ENCODE results near the gene CDCA4. TPM values are rescaled to one million over a fixed set of nuclear protein-coding genes. Genes with fewer than 3 reads are reported as not detected.

Gene CDCA4
- total and polyA plus RNA-seq, 2 donors (not counting 1 experiment from before 2014, with no cell fraction given), result 6.3 to 11.7 TPM

GRCh38 chr14:105047283-105048016, 26.6 kb upstream of the CDCA4 start:
- H3K36me3 ChIP-seq (replicated peaks in 1 of 2; ENCODE audit: control extremely low read depth in 1 of 2, control insufficient read depth in 1 of 2, extremely low read depth in 1 of 2, insufficient read depth in 2 of 2, low read length in 1 of 2), result peaks cover 0 to 30% of the 10 kb centered on the region in 2 experiments
- 87% methylated on average over 18 of the region's 24 CpGs for WGBS (ENCODE audit: insufficient coverage)
- H3K4me1 ChIP-seq (ENCODE audit: control insufficient read depth in 2 of 2, insufficient read depth in 2 of 2, low read length in 2 of 2), result peaks cover 5 to 18% of the 10 kb centered on the region in 2 donors
- ATAC-seq (ENCODE audit: low read depth), result no peak
- peaks cover 7% of the 10 kb centered on the region for H3K79me2 ChIP-seq (ENCODE audit: control insufficient read depth, insufficient read depth, low read length)
- intact Hi-C loops (cut with micrococcal nuclease), result no loop called here
- H3K9me3 ChIP-seq (ENCODE audit: control extremely low read depth in 1 of 3, control insufficient read depth in 2 of 3, insufficient read depth in 1 of 3, low read length in 2 of 3), result peaks cover 0 to 3% (median 0%) of the 10 kb centered on the region in 3 donors
- no peak overlapping the region for H3K27ac ChIP-seq (ENCODE audit: low read length in 2 of 2)
- TF ChIP-seq CTCF (IDR thresholded peaks at IDR 0.05) (no peak), EZH2 (IDR thresholded peaks at IDR 0.05; ENCODE audit: borderline replicate concordance, insufficient read depth, low read depth, low read length, poor library complexity, severe bottlenecking) (no peak)
- no peak overlapping the region for H2AFZ ChIP-seq (ENCODE audit: insufficient read depth, low read depth, low read length, poor library complexity, severe bottlenecking)
- Mint-ChIP-seq H3K27me3 (no peaks in the 10 kb centered on the region), H3K27ac (peak overlapping the region; percentile 32), H3K4me3 (no peak overlapping the region), H3K4me1 (peaks cover 10% of the 10 kb centered on the region), H3K9me3 (ENCODE audit: insufficient read depth) (no peaks in the 10 kb centered on the region)
- H3K4me2 ChIP-seq (replicated peaks; ENCODE audit: low read depth, low read length, poor library complexity, severe bottlenecking), result no peak overlapping the region
- DNase-seq, result peak; percentile 45
- H3K4me3 ChIP-seq (ENCODE audit: control extremely low read depth in 1 of 5, extremely low read depth in 1 of 5, insufficient read depth in 1 of 5, low read depth in 2 of 5, low read length in 4 of 5), result no peak overlapping the region
- no peak overlapping the region for H3K9ac ChIP-seq (ENCODE audit: low read length)
- ChIA-PET CTCF (interaction anchor here (1.0 to 9.8 kb wide), 8 partner anchors 9 to 279 kb away, joined by 3 to 132 read pairs (median 7); partner anchors contain the start of gene GPR132), POLR2A (interaction anchor here (0.6 kb wide), 1 partner anchor 402 kb away, joined by 3 read pairs; no protein-coding TSS in a partner anchor)
- H4K20me1 ChIP-seq (ENCODE audit: control insufficient read depth, insufficient read depth, low read length, poor library complexity, severe bottlenecking), result peaks cover 48% of the 10 kb centered on the region
- H3K27me3 ChIP-seq (replicated peaks in 1 of 4; ENCODE audit: control extremely low read depth in 1 of 4, control insufficient read depth in 3 of 4, insufficient read depth in 4 of 4, low read length in 3 of 4), result peaks cover 0 to 8% (median 0%) of the 10 kb centered on the region in 4 experiments

DNA sequence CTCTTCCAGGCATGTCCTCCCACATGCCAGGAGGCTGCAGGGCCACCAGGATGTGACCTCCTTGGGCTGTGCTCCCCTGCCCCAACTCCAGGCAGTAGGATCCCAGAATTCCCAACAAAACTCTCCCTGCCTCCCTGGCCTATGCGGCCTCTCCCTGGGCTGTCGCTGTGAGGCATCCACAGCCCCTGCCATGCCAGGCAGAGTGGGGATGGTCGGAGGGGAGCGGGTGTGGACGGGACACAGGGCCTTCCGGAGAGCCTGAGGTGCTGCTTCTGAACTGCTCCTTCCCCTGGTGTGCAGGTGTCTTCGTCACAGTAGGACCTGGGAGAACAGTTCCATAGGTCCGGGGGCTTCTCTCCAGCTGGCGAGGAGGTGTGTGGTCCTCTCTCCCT, 26.0 kb upstream of the CDCA4 start:
- ATAC-seq (ENCODE audit: low read depth), result no peak
- H3K4me1 Mint-ChIP-seq, result peaks cover 10% of the 10 kb centered on the region
- intact Hi-C loops (cut with micrococcal nuclease), result no loop called here
- no peak overlapping the region for H2AFZ ChIP-seq (ENCODE audit: insufficient read depth, low read depth, low read length, poor library complexity, severe bottlenecking)
- H3K9me3 ChIP-seq (ENCODE audit: control extremely low read depth in 1 of 3, control insufficient read depth in 2 of 3, insufficient read depth in 1 of 3, low read length in 2 of 3), result peaks cover 0 to 3% (median 0%) of the 10 kb centered on the region in 3 donors
- H3K9ac ChIP-seq (ENCODE audit: low read length), result no peak overlapping the region
- H3K27me3 Mint-ChIP-seq, result no peaks in the 10 kb centered on the region
- TF ChIP-seq EZH2 (IDR thresholded peaks at IDR 0.05; ENCODE audit: borderline replicate concordance, insufficient read depth, low read depth, low read length, poor library complexity, severe bottlenecking) (no peak), CTCF (IDR thresholded peaks at IDR 0.05) (no peak)
- WGBS (ENCODE audit: insufficient coverage), result 93% methylated on average over 9 of the region's 9 CpGs
- H3K4me1 ChIP-seq (ENCODE audit: control insufficient read depth in 2 of 2, insufficient read depth in 2 of 2, low read length in 2 of 2), result peaks cover 5 to 18% of the 10 kb centered on the region in 2 donors
- peaks cover 7% of the 10 kb centered on the region for H3K79me2 ChIP-seq (ENCODE audit: control insufficient read depth, insufficient read depth, low read length)
- peaks cover 0 to 28% of the 10 kb centered on the region in 2 experiments for H3K36me3 ChIP-seq (replicated peaks in 1 of 2; ENCODE audit: control extremely low read depth in 1 of 2, control insufficient read depth in 1 of 2, extremely low read depth in 1 of 2, insufficient read depth in 2 of 2, low read length in 1 of 2)
- H3K27ac Mint-ChIP-seq, result no peak overlapping the region
- H3K4me3 ChIP-seq (ENCODE audit: control extremely low read depth in 1 of 5, extremely low read depth in 1 of 5, insufficient read depth in 1 of 5, low read depth in 2 of 5, low read length in 4 of 5), result no peak overlapping the region
- H3K4me2 ChIP-seq (replicated peaks; ENCODE audit: low read depth, low read length, poor library complexity, severe bottlenecking), result no peak overlapping the region
- POLR2A ChIA-PET, result interaction anchor here (0.6 to 1.8 kb wide), 5 partner anchors 15 to 401 kb away, joined by 3 to 7 read pairs (median 4); partner anchors contain the start of gene CLBA1
- DNase-seq, result peak; percentile 35
- no peak overlapping the region for H3K4me3 Mint-ChIP-seq
- CTCF ChIA-PET, result interaction anchor here (0.7 to 9.8 kb wide), 20 partner anchors 11 to 380 kb away, joined by 3 to 132 read pairs (median 10); partner anchors contain the start of genes CDCA4, CLBA1, GPR132 and PLD4
- H3K27me3 ChIP-seq (replicated peaks in 1 of 4; ENCODE audit: control extremely low read depth in 1 of 4, control insufficient read depth in 3 of 4, insufficient read depth in 4 of 4, low read length in 3 of 4), result peaks cover 0 to 9% (median 0%) of the 10 kb centered on the region in 4 experiments
- H3K27ac ChIP-seq (ENCODE audit: low read length in 2 of 2), result no peak overlapping the region
- no peaks in the 10 kb centered on the region for H3K9me3 Mint-ChIP-seq (ENCODE audit: insufficient read depth)
- peaks cover 47% of the 10 kb centered on the region for H4K20me1 ChIP-seq (ENCODE audit: control insufficient read depth, insufficient read depth, low read length, poor library complexity, severe bottlenecking)
